Epithelial cell of esophagus (primary cell): ENCODE results near the gene NLRC5.
"Not testable (repeated sequence)": the region's sequence is repeated elsewhere in the genome, so short reads cannot be mapped to it uniquely, and the experiment has no call there.

ENCODE experiments used
- DNase-seq: peaks from one replicate; pipeline ENCODE4 v3.0.0; 2010; ENCODE audit warnings: low read depth
- H3K4me3 ChIP-seq: 2 replicates; pipeline ENCODE4 v1.5.1; 2011; ENCODE audit warnings: mild to moderate bottlenecking, low read length, control low read depth
- TF ChIP-seq, protein P1 (sequence below): IDR thresholded peaks from 2 replicates; pipeline ENCODE4 v1.5.1; 2011; ENCODE audit warnings: low read depth, mild to moderate bottlenecking, low read length, control low read depth, inconsistent platforms; ENCODE audit not compliant: insufficient read depth; ENCODE audit errors: missing control alignments

Gene NLRC5

DNA sequence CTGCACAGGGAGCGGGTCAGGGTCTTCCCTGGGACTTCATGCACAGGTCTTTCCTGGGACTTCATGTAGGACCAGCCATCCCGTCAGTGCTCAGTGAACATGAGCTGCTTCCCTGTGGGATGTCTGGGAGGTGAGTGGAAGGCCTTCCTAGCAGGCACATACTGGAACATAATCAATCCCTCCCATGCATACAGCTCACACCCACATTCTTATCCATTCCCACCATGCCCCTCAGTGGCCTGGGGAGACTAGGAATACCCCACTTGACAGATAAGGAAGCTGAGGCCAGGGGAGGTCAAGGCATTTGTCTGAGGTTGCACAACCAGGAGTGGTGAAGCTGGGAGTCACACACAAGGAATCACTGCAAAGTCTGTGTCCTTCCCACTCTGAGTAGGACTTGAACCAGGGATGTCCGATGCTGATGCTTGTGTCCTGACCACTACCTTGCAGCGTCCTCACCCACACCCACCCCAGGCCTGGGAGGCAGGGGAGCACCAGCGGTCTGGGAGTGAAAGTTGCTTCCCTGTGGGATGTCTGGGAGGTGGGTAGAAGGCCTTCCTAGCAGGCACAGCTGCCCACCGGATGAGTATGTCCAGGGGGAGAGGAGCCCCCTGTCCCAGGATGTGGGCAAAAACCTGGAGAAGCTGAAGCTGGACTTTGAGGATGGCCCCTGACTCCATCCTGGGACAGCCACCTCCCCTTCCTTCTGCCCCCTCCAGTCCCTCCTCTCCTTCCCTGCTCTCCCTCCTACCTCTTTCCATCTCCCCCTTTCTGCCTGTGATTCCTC, 1.0 kb upstream of the NLRC5 start:
- no peak for DNase-seq
- TF ChIP-seq, protein P1, sequence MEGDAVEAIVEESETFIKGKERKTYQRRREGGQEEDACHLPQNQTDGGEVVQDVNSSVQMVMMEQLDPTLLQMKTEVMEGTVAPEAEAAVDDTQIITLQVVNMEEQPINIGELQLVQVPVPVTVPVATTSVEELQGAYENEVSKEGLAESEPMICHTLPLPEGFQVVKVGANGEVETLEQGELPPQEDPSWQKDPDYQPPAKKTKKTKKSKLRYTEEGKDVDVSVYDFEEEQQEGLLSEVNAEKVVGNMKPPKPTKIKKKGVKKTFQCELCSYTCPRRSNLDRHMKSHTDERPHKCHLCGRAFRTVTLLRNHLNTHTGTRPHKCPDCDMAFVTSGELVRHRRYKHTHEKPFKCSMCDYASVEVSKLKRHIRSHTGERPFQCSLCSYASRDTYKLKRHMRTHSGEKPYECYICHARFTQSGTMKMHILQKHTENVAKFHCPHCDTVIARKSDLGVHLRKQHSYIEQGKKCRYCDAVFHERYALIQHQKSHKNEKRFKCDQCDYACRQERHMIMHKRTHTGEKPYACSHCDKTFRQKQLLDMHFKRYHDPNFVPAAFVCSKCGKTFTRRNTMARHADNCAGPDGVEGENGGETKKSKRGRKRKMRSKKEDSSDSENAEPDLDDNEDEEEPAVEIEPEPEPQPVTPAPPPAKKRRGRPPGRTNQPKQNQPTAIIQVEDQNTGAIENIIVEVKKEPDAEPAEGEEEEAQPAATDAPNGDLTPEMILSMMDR, result no peak
- no peak overlapping the region for H3K4me3 ChIP-seq

DNA sequence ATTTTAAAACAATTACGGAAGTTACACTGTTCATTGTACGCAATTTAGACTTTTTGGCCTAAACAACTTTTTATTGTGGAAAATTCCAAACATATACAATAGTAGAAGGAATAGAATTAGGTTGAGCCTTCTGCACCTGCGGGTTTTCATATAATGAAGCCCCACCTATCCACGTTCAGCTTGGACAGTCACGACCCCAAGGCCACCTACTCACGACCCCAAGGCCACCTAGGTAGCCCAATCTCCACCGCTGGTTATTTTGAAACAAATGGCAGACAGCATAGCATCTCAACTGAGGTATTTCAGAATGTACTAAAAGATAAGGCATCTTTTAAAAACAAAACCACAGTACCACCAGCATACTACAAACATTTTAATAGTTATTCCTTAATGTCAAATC, 631 bp downstream of the NLRC5 start:
- H3K4me3 ChIP-seq, result peak overlapping the region; percentile 65
- DNase-seq, result no peak
- TF ChIP-seq, protein P1, result no peak

DNA sequence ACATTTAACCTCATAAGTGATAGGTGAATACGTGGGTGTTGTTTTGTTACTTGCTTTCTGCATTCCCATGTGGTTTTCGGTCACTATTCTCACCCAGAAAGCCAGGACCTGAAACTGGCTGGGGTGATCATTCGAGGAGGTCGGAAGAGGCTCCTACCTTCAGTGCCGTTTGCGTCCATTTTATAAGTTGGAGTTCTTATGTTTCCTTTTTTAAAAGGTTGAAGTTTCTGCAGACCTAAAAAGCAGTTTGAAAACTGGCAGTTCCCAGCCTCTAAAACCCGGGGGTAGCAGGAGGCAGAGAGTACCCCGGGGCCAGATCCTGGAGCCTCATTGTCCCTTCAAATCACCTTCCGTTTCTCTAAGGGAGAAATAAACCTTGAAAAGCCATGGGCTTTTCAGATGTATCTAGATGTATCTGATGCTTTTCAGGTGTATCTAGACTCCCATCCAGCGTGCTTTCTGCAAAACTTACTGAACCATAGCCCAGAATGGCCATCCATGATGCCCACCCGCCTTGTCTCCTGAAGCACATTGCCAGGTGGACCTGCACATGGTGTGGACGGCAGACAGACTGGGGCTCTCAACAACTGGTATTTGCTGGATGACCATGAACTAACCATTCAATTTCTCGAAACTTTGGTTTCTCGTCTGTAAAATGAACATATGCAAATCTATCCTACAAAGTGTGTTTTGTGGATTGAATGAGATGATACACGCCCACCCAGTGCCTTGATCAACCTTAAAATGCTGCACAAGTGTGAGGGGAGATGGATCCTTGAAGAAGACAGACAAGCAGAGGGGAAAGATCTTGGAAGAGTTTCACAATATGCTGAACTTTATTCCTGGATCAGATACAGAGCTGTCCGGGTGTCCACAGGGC, 1.3 kb downstream of the NLRC5 start:
- no peak overlapping the region for H3K4me3 ChIP-seq
- DNase-seq, result no peak
- TF ChIP-seq, protein P1, result no peak

DNA sequence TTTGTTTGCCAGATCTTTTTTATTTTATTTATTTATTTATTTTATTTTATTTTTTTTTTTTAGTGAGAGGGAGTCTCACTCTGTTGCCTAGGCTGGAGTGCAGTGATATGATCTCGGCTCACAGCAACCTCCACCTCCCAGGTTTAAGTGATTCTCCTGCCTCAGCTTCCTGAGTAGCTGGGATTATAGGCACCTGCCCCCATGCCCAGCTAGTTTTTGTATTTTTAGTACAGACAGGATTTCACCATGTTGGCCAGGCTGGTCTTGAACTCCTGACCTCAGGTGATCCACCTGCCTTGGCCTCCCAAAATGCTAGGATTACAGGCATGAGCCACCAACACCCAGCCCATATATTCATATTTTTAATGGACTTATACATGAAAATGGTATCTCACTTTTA, 3.1 kb downstream of the NLRC5 start:
- DNase-seq, H3K4me3 ChIP-seq: not testable (repeated sequence)

DNA sequence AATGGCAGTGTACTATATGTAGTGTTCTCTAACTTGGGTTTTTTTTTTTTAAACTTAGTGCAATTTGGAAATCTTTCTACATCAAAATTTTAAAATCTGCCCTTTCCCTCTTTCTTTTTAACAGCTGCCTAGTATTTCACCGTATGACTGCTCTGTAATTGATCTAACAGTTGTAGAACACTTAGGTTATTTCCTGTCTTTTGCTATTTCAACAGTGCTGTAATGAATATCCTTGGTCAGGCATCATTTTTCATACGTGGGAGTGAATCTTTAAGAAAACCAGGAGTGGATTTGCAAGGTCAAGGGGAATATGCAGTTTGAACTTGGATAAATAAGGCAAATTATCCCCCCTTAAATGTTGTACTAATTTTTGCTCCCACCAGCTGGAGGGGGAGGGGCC, 3.8 kb downstream of the NLRC5 start:
- DNase-seq, result no peak
- no peak overlapping the region for H3K4me3 ChIP-seq
- TF ChIP-seq, protein P1, result no peak

DNA sequence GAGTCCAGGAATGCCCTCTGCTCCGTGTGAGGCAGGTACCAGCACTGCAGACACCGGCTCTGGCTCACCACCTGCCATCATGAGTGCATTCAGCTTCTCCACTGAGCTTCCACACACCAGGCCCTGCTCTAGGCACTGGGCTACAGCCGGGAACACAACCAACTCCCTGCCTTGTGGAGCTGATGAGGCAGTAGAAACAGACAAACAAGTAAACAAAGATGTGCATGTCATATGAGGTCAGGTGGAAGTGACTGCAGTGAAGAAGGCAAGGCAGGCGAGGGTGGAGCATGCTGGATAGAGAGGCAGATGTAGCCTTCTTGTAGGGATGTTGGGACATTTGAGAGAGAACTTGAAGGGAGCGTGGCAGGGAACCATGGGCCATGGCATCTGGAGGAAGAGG, 5.0 kb downstream of the NLRC5 start:
- DNase-seq, result no peak
- H3K4me3 ChIP-seq, result no peak overlapping the region

More for the DNA sequence above, 5.0 kb downstream of the NLRC5 start:
- TF ChIP-seq, protein P1, result no peak
